GM12801 (cell line): ENCODE data around the gene MYO18B.

Source experiments
- CTCF ChIP-seq: IDR thresholded peaks from one replicate; pipeline ENCODE4 v1.5.1; 2011; ENCODE audit warnings: control low read depth; ENCODE audit not compliant: insufficient read length; ENCODE audit errors: extremely low read depth

MYO18B gene

GRCh38 chr22:25953919-25954318 lies 211.9 kb downstream of the MYO18B start:
- TF ChIP-seq CTCF = no peak

- TF ChIP-seq CTCF = no peak
Observed at GRCh38 chr22:25955323-25955722, 213.3 kb downstream of the MYO18B start.

- TF ChIP-seq CTCF = no peak
Observed at GRCh38 chr22:25956801-25957200, 214.8 kb downstream of the MYO18B start.

- no peak for TF ChIP-seq CTCF
Observed at GRCh38 chr22:25959818-25960774, 218.1 kb downstream of the MYO18B start.

- TF ChIP-seq CTCF = no peak
Observed at GRCh38 chr22:25961699-25962098, 219.7 kb downstream of the MYO18B start.

GRCh38 chr22:25962711-25963110 lies 220.7 kb downstream of the MYO18B start:
- no peak for TF ChIP-seq CTCF

GRCh38 chr22:25964961-25965730 lies 223.2 kb downstream of the MYO18B start:
- TF ChIP-seq CTCF = no peak
